Renal cortex interstitium (tissue), 11 donors: Measurements from ENCODE around the gene FBXW8. TPM values are rescaled to one million over a fixed set of nuclear protein-coding genes. Genes with fewer than 3 reads are reported as not detected.
A peak's percentile ranks its signal among the peaks of the same experiment; 100 is the strongest.

Experiments used
- DNase-seq, 11 donors: peaks; one replicate each; pipeline ENCODE4 v3.0.0-alpha.2; 2013; ENCODE audit warnings: low read depth in 9 of 11, low spot score in 4 of 11; ENCODE audit errors: extremely low read depth in 1 of 11
- polyA plus RNA-seq, 3 donors: library from polyadenylated mRNA; unstranded; fragments of 120-200 nt; gene quantifications; one replicate each; pipeline ENCODE4 v1.2.1, GENCODE V29; 2013; ENCODE audit not compliant: insufficient read length in 3 of 3

The FBXW8 gene
- polyA plus RNA-seq, 3 donors: 24.4 to 25.3 (median 24.4) TPM

GRCh38 chr12:117025481-117026151 lies 114.9 kb downstream of the FBXW8 start:
- peak in 8 of 11 donors; percentile 50 to 77 (median 65) for DNase-seq

DNA sequence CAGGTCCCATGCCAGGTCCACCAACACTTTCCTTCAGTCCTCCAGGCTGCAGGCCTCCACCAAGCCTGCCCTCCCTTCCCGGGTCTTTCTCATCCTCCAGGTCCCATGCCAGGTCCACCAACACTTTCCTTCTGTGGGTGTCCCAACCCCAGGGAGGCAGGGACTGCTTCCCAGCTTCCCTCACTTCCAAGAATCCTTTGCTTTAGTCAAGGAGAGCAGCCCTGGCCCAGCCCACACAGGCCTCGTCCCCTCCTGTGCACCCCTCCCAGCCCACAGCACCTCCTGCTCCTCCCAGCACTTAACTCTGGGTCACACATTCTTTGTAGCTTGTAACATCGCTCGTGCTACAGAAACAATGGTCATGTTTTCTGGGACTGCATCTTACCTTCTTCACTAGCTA lies 115.6 kb downstream of the FBXW8 start:
- DNase-seq: no peak

DNA sequence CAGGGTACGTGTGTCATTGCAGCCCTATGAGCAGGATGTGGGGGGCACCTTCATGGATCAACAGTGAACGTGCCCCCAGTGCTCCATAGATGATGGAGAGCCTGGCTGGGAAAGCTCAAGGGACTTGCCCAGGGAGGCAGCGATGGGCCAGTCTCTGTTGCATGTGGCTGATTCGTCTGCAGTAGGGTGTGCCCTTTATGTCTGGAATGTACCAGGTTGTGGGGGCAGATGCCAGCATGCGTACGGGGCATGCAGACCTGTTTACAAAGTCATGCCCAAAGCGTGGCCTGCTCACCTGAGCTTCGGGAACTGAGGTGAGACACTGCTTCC lies 116.1 kb downstream of the FBXW8 start:
- no peak for DNase-seq

- no peak for DNase-seq
Observed at GRCh38 chr12:117027251-117028086, 116.7 kb downstream of the FBXW8 start.

- DNase-seq: no peak
Observed at GRCh38 chr12:117028254-117028653, 117.5 kb downstream of the FBXW8 start.

DNA sequence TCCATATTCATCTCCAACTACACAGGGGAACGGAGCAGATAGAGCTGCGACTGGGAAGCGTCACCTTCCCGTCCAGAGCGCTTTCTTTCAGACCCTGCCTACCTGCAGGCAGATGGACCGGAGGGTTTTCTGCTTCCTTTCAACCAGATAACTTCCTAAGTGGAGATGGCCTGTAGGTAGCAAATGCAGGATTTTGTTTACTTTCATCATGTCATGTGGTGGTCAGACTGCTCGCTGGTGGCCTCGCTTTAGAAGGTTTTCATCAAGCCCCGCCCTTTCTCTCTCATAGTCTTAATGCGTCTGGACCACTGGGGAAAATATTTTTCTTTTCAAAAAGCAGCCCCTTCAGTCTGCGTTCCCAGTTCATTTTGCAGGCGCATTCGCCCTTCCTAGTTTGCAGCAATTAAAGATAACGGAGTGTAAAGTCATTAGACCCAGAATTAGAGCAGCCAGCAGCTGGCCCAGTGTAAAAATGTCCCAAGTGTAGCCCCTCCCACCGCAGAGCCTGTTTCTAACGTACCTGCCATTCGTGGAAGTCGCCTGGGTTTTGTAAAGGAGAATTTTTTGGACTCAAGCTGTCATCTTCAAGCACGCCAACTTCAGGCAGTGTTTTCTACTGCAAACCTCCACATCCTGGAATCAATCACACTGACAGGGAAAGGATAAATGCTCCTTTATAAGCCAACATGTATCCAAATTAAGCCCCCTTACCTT lies 119.6 kb downstream of the FBXW8 start:
- DNase-seq: no peak

- no peak for DNase-seq
Observed at GRCh38 chr12:117031843-117032592, 121.3 kb downstream of the FBXW8 start.

- DNase-seq: peak in 4 of 11 donors; percentile 46 to 58 (median 54)
Observed at GRCh38 chr12:117032593-117033381, 122.0 kb downstream of the FBXW8 start.

- DNase-seq: peak in 1 of 11 donors; percentile 51
Observed at GRCh38 chr12:117033382-117034221, 122.9 kb downstream of the FBXW8 start.

- DNase-seq: no peak
Observed at GRCh38 chr12:117034249-117034648, 123.5 kb downstream of the FBXW8 start.

GRCh38 chr12:117034701-117035151 lies 124.0 kb downstream of the FBXW8 start:
- no peak for DNase-seq

DNA sequence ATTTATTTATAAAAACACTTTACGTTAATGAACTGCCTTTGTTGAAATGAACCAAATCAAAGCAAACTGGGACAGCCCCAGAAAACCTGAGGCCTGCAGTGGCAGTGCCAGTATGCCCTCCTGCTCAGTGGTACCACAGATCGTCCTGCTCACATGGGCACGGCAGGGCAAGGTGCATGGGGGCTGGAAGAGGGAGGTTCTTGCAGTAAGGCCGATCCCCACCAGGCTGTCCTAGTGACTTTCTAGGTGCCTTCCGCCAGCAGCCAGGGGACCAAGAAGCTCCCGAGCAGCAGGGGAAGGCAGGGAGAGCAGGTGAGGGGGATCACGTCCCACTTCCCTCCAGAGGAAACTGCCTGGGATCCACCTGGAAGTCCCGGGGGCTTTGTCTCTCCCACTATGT lies 124.5 kb downstream of the FBXW8 start:
- DNase-seq: no peak

DNA sequence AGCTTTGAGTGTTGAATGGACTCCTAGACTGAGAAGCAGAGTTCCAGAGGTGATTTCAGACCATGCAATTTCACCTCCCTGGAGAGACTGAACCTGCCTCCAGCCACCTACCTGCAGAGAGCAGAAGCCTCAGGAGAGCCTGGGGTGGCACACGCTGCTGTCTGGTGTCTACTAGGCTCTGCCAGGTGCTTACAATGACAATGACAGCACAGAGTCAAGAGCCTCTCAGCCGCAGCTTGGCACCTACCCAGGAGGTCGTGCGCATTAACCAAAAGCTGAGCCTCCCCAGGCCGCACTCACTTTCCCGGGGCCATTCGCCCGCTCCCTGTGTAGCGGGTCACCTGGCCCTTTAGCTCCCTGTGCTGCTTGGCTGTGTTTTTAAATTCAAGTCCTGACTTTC lies 125.3 kb downstream of the FBXW8 start:
- no peak for DNase-seq

DNA sequence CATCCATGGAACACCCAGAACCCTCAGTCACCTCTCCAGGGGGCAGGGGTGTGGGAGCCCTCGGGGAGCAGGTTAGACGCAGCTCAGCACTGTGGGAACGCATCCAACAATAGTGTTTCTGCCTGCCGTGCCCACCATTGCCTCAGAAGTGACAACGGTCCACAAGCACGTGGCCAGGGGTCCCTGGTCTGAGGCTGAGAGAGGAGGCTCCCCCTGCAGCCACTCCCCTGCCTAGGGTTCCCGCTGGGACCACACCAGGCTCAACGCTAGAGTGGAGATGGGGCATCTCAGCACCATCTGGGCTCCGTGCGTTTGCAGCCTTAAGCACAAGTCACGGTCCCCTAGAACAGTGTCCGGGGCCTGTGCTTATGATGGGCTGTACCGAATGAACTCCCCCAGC lies 125.8 kb downstream of the FBXW8 start:
- DNase-seq: no peak

DNA sequence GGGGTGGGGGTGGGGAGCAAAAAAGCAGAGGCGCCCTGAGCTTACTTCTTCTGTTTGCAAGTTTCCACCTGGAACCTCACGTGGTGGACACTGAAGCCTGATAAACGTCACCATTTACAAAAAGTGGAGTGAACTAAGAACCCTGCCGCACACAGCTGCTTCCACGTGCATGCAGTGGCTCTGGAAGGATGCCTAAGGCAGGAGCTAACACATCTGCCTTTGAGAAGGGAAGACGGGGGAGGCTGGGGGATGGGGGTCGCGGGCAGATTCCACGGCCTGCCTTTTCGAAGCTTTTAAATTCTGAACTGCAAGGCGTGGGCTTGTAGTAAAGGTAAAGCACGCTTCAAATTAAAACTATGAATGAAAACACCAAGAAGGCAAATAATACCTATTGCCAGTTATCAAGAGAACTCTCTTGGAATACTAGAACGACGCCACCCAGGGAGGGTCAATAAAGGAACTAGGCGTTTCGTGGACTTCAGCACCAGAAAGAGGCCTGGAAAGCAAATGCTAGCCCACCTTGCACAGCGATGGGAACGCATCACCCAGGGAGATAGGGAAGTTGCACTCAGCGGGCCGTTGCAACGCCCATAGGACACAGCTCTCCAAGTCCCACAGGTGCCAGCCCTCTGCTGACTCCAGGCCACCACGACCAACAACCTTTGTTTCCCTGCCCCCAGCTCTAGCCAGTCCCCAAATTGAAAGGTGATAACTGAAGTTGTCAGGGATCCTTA lies 126.7 kb downstream of the FBXW8 start:
- DNase-seq: peak in 2 of 11 donors; percentile 51 to 64

- DNase-seq: no peak
Observed at GRCh38 chr12:117038023-117038680, 127.4 kb downstream of the FBXW8 start.
